ENCODE results near the gene ATG14.
A peak's percentile ranks its signal among the peaks of the same experiment; 100 is the strongest.

The ATG14 gene

GRCh38 chr14:55448141-55448614 is 36.5 kb upstream of the ATG14 start:
- H3K4me3 ChIP-seq (ENCODE audit: low read depth in 1 of 2, low read length in 1 of 2) = no peak overlapping the region
- no peaks in the 10 kb centered on the region for H3K36me3 ChIP-seq
- H3K27ac ChIP-seq = no peak overlapping the region
- H3K4me1 ChIP-seq (ENCODE audit: control insufficient read depth in 1 of 2, insufficient read depth in 1 of 2, low read depth in 1 of 2, low read length in 1 of 2) = peaks cover 6 to 12% of the 10 kb centered on the region in 2 experiments
- no peaks in the 10 kb centered on the region for H3K27me3 ChIP-seq
- TF ChIP-seq CTCF (IDR thresholded peaks at IDR 0.05) = no peak
- H3K9me3 ChIP-seq = no peaks in the 10 kb centered on the region

GRCh38 chr14:55446833-55447232 is 35.2 kb upstream of the ATG14 start:
- no peak for TF ChIP-seq CTCF (IDR thresholded peaks at IDR 0.05)
- no peaks in the 10 kb centered on the region for H3K9me3 ChIP-seq
- H3K27ac ChIP-seq = no peak overlapping the region
- no peaks in the 10 kb centered on the region for H3K36me3 ChIP-seq
- H3K4me1 ChIP-seq (ENCODE audit: control insufficient read depth in 1 of 2, insufficient read depth in 1 of 2, low read depth in 1 of 2, low read length in 1 of 2) = peaks cover 6 to 12% of the 10 kb centered on the region in 2 experiments
- H3K27me3 ChIP-seq = no peaks in the 10 kb centered on the region
- H3K4me3 ChIP-seq (ENCODE audit: low read depth in 1 of 2, low read length in 1 of 2) = no peak overlapping the region

GRCh38 chr14:55446127-55446736 is 34.6 kb upstream of the ATG14 start:
- Histone ChIP-seq H3K27me3 (peaks cover 1% of the 10 kb centered on the region), H3K9me3 (no peaks in the 10 kb centered on the region), H3K27ac (no peak overlapping the region), H3K4me1 (ENCODE audit: control insufficient read depth in 1 of 2, insufficient read depth in 1 of 2, low read depth in 1 of 2, low read length in 1 of 2) (peaks cover 5 to 7% of the 10 kb centered on the region in 2 experiments), H3K4me3 (ENCODE audit: low read depth in 1 of 2, low read length in 1 of 2) (no peak overlapping the region), H3K36me3 (no peaks in the 10 kb centered on the region)
- peak; percentile 35 for TF ChIP-seq CTCF (IDR thresholded peaks at IDR 0.05)

- H3K4me1 ChIP-seq (ENCODE audit: control insufficient read depth in 1 of 2, insufficient read depth in 1 of 2, low read depth in 1 of 2, low read length in 1 of 2) = no peaks in the 10 kb centered on the region
- no peak overlapping the region for H3K4me3 ChIP-seq (ENCODE audit: low read depth in 1 of 2, low read length in 1 of 2)
- H3K36me3 ChIP-seq = no peaks in the 10 kb centered on the region
- no peak overlapping the region for H3K27ac ChIP-seq
- H3K27me3 ChIP-seq = peaks cover 45% of the 10 kb centered on the region
- no peak for TF ChIP-seq CTCF (IDR thresholded peaks at IDR 0.05)
- no peaks in the 10 kb centered on the region for H3K9me3 ChIP-seq
These were observed 29.7 kb upstream of the ATG14 start for GRCh38 chr14:55441286-55441685.

GRCh38 chr14:55440385-55440784 is 28.8 kb upstream of the ATG14 start, which contains the start of gene TBPL2:
TSS of gene TBPL2 (minus strand) at chr14:55440616. CDS start at chr14:55440449, 167 bp downstream.
- TF ChIP-seq CTCF (IDR thresholded peaks at IDR 0.05) = no peak
- Histone ChIP-seq H3K27me3 (peaks cover 54% of the 10 kb centered on the region), H3K4me1 (ENCODE audit: control insufficient read depth in 1 of 2, insufficient read depth in 1 of 2, low read depth in 1 of 2, low read length in 1 of 2) (no peaks in the 10 kb centered on the region), H3K27ac (no peak within 1 kb of the TSS), H3K9me3 (no peaks in the 10 kb centered on the region), H3K4me3 (ENCODE audit: low read depth in 1 of 2, low read length in 1 of 2) (no peak within 1 kb of the TSS), H3K36me3 (no peaks in the 10 kb centered on the region)
